Gastroesophageal sphincter (tissue), 4 donors: Measurements from ENCODE around the gene COL1A2. TPM values are rescaled to one million over a fixed set of nuclear protein-coding genes. Genes with fewer than 3 reads are reported as not detected.

Experiments
- ATAC-seq: fragments of 150-250 bp; one replicate; pipeline ENCODE4 v1.9.1; 2016; ENCODE audit warnings: mild to moderate bottlenecking, moderate library complexity
- H3K27ac ChIP-seq, 4 donors: fragments of 200-600 bp; sonication (generic) in 3 of 4; 1 replicate in 3 of 4; 2 replicates in 1 of 4; pipeline ENCODE4 v1.5.1; 2016 to 2019
- H3K27me3 ChIP-seq: fragments of 200-600 bp; sonication (generic); one replicate; pipeline ENCODE4 v1.5.1; 2019
- H3K36me3 ChIP-seq, 2 donors: fragments of 200-600 bp; sonication (generic); one replicate each; pipeline ENCODE4 v1.5.1; 2019; ENCODE audit warnings: control low read depth in 1 of 2
- H3K4me1 ChIP-seq, 3 donors: fragments of 200-600 bp; sonication (generic); 1 replicate in 2 of 3; 2 replicates in 1 of 3; pipeline ENCODE4 v1.5.1; 2016 to 2019; ENCODE audit warnings: control low read depth in 2 of 3
- H3K4me3 ChIP-seq, 2 donors: fragments of 200-600 bp; sonication (generic); one replicate each; pipeline ENCODE4 v1.5.1; 2019; ENCODE audit warnings: mild to moderate bottlenecking in 1 of 2, moderate library complexity in 1 of 2
- H3K9me3 ChIP-seq, 3 donors: fragments of 200-600 bp; sonication (generic); one replicate each; pipeline ENCODE4 v1.5.1; 2017 to 2019; ENCODE audit warnings: control low read depth in 2 of 3
- EP300 ChIP-seq: sonication (generic); formaldehyde crosslinking; IDR thresholded peaks from one replicate; pipeline ENCODE4 v1.6.1; 2017; ENCODE audit warnings: antibody characterized with exemption, mild to moderate bottlenecking
- POLR2A ChIP-seq, 2 donors: fragments of 450-650 bp; IDR thresholded peaks; one replicate each; pipeline ENCODE4 v1.6.1; 2017; ENCODE audit warnings: antibody characterized with exemption in 2 of 2, mild to moderate bottlenecking in 2 of 2, moderate library complexity in 1 of 2
- POLR2AphosphoS5 ChIP-seq: sonication (generic); formaldehyde crosslinking; IDR thresholded peaks from one replicate; pipeline ENCODE4 v1.6.1; 2017; ENCODE audit warnings: antibody characterized with exemption
- WGBS, 2 donors: methylation state at CpG; one replicate each; pipeline ENCODE4 v1.1.5; 2018; ENCODE audit warnings: low coverage in 1 of 2; 5-methylcytosine and 5-hydroxymethylcytosine counted together
- total RNA-seq, 4 donors: library from RNA; depleted of rRNA; stranded (reverse); fragments of >200 nt; gene quantifications; one replicate each; pipeline ENCODE4 v1.1.0, GENCODE V29; 2016
- TF ChIP-seq, protein P1 (sequence below), 4 experiments: fragments of 200-600 bp in 2 of 4; fragments of 450-650 bp in 2 of 4; sonication (generic) in 1 of 4; IDR thresholded peaks; one replicate each; pipeline ENCODE4 v1.5.1; 2017 to 2019; ENCODE audit warnings: antibody characterized with exemption in 4 of 4, mild to moderate bottlenecking in 2 of 4, moderate library complexity in 2 of 4

Gene COL1A2
- total RNA-seq, 4 donors from 2014 or later = 203 to 686 (median 311) TPM

DNA sequence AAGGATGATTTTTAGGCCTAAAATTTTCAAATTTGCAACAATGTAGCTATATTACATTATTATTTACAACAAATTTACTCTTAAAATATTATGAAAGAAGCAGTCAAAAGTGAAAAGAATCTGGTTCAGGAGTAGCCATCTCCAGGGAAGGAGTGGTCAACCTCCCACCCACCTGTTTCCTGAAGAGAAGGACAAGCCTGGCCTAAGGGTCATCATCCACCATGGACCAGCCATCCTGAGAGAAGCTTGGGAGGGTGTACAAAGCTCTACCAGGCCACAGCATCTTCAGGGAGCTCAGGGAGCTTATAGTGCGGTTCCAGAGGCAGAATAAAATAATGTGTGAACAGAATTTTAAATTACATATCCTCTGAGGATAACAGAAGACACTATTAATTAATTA is 38.1 kb downstream of the COL1A2 start:
- peaks cover 7 to 31% of the 10 kb centered on the region in 2 donors for H3K36me3 ChIP-seq
- H3K9me3 ChIP-seq = no peaks in the 10 kb centered on the region
- ATAC-seq = no peak
- H3K4me3 ChIP-seq = no peak overlapping the region
- H3K4me1 ChIP-seq = peaks cover 0 to 8% (median 0%) of the 10 kb centered on the region in 3 donors
- H3K27me3 ChIP-seq = no peaks in the 10 kb centered on the region
- TF ChIP-seq POLR2A (IDR thresholded peaks at IDR 0.05) = no peak
- TF ChIP-seq, protein P1, sequence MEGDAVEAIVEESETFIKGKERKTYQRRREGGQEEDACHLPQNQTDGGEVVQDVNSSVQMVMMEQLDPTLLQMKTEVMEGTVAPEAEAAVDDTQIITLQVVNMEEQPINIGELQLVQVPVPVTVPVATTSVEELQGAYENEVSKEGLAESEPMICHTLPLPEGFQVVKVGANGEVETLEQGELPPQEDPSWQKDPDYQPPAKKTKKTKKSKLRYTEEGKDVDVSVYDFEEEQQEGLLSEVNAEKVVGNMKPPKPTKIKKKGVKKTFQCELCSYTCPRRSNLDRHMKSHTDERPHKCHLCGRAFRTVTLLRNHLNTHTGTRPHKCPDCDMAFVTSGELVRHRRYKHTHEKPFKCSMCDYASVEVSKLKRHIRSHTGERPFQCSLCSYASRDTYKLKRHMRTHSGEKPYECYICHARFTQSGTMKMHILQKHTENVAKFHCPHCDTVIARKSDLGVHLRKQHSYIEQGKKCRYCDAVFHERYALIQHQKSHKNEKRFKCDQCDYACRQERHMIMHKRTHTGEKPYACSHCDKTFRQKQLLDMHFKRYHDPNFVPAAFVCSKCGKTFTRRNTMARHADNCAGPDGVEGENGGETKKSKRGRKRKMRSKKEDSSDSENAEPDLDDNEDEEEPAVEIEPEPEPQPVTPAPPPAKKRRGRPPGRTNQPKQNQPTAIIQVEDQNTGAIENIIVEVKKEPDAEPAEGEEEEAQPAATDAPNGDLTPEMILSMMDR (IDR thresholded peaks at IDR 0.05) = no peak
- no peak for TF ChIP-seq POLR2AphosphoS5
- TF ChIP-seq EP300 = no peak
- WGBS, 2 donors = 100% methylated on average over 1 of the region's 1 CpG; no CpG with 5 or more reads in 1 of the 2 donors
- H3K27ac ChIP-seq = no peak overlapping the region

DNA sequence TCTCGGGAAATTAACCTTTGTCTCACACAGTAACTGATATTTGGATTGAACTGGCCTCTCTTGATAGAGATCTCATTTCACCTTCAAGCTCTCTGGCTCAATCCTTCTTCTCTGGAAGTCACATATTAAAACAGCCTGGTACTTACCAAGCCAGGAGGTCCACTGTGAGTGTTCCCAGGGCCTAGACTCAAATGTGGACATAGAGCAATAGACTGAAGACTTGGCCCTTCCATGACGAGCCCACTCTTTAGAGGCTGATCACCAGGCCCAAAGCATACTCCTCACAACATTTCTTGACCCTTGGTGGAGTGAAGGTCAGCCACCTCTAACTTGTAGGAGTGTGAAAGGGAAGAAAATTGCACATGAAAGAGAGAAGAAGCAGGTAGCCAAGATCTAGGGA is 38.5 kb downstream of the COL1A2 start:
- no peak overlapping the region for H3K27ac ChIP-seq
- no peak for ATAC-seq
- 74 to 88% methylated on average over 1 to 2 of the region's 2 CpGs for WGBS, 2 donors
- H3K4me1 ChIP-seq = peaks cover 0 to 8% (median 0%) of the 10 kb centered on the region in 3 donors
- H3K4me3 ChIP-seq = no peak overlapping the region
- peaks cover 3 to 27% of the 10 kb centered on the region in 2 donors for H3K36me3 ChIP-seq
- TF ChIP-seq, protein P1 (IDR thresholded peaks at IDR 0.05) = no peak
- no peak for TF ChIP-seq POLR2A (IDR thresholded peaks at IDR 0.05)
- no peaks in the 10 kb centered on the region for H3K27me3 ChIP-seq
- H3K9me3 ChIP-seq = no peaks in the 10 kb centered on the region

DNA sequence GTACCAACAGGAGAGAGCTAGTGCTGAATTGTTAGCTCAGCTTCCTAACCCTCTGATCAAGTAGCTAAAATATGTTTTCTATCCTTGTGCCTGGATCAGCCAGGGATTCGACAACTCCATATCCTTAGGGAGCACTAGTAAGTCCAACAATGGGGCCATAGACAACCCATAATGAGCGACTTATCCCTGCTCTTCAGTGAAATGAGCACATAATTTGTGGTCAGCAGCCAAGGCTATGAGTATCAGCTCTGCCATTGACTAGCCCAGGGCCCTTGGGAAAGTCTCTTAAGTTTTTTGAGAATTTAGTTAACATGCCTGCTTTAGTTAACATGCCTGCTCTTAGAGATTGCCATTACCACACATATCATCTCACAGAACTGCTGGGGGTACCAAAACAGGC is 39.3 kb downstream of the COL1A2 start:
- ATAC-seq = peak; percentile 27
- TF ChIP-seq, protein P1 (IDR thresholded peaks at IDR 0.05) = no peak
- TF ChIP-seq POLR2AphosphoS5 (no peak), POLR2A (IDR thresholded peaks at IDR 0.05) (no peak), EP300 (no peak)
- Histone ChIP-seq H3K27ac (no peak overlapping the region), H3K4me1 (peaks cover 0 to 8% (median 0%) of the 10 kb centered on the region in 3 donors), H3K4me3 (no peak overlapping the region), H3K36me3 (peaks cover 0 to 18% of the 10 kb centered on the region in 2 donors), H3K27me3 (no peaks in the 10 kb centered on the region), H3K9me3 (no peaks in the 10 kb centered on the region)
- WGBS, 2 donors = 49 to 100% methylated on average over 1 to 2 of the region's 2 CpGs

DNA sequence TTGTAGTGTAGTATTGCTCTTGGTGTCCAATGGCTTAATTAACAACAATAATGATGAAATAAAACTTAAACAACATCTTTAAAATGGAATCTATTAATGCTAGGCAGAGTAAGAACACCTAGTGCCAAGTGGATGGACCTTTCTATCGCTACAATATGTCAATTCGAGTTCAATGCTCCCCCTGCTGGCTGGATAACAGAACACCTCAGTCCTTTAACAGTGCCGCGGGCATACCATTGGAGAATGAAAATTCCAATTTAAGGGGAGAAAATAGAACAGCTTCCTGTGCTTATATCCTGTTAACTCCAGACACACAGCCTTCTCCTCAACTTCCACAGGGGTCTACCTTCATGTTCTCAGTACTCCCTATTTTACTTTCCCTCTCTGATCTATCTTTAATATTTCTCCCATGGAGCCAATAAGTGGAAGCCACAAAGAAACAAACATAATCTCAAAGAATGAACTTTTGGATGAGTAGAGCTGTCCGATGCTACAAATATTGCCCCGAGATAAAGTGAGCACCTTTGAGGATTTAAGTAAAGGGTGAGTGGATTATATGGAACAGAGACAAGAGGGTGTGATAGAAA is 41.4 kb downstream of the COL1A2 start:
- WGBS, 2 donors = 13 to 23% methylated on average over 6 of the region's 6 CpGs
- Histone ChIP-seq H3K9me3 (no peaks in the 10 kb centered on the region), H3K4me1 (peaks cover 0 to 8% (median 0%) of the 10 kb centered on the region in 3 donors), H3K4me3 (no peak overlapping the region), H3K27me3 (no peaks in the 10 kb centered on the region), H3K36me3 (no peaks in the 10 kb centered on the region), H3K27ac (no peak overlapping the region)
- TF ChIP-seq POLR2A (IDR thresholded peaks at IDR 0.05) (no peak), EP300 (no peak), POLR2AphosphoS5 (no peak)
- TF ChIP-seq, protein P1 (IDR thresholded peaks at IDR 0.05) = peak; percentile 72 to 83 (median 82)
- peak; percentile 74 for ATAC-seq

DNA sequence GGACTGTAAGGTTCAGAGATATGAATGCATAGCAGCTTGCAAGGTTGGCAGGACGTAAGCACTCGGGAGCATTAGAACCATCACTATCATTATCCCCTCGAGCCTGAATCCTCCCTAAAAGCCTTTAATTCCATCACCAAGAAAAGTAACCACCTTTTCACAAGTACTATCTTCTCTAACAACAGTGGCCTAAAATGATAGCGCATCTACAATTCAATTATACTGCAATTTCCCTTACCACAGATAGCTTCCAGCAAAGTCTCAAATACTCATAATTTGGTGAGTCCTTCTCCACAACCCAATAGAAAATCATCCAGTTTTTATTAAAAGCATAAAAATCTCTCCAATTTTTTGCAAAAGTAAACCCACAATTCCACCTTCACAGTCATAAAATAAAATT is 42.0 kb downstream of the COL1A2 start:
- H3K27ac ChIP-seq = no peak overlapping the region
- WGBS, 2 donors = 85 to 89% methylated on average over 3 to 4 of the region's 4 CpGs

More for the DNA sequence above, 42.0 kb downstream of the COL1A2 start:
- no peaks in the 10 kb centered on the region for H3K36me3 ChIP-seq
- H3K9me3 ChIP-seq = no peaks in the 10 kb centered on the region
- peaks cover 0 to 8% (median 0%) of the 10 kb centered on the region in 3 donors for H3K4me1 ChIP-seq
- H3K4me3 ChIP-seq = no peak overlapping the region
- no peaks in the 10 kb centered on the region for H3K27me3 ChIP-seq
- TF ChIP-seq EP300 (no peak), POLR2A (IDR thresholded peaks at IDR 0.05) (no peak), POLR2AphosphoS5 (no peak)
- TF ChIP-seq, protein P1 (IDR thresholded peaks at IDR 0.05) = no peak
- ATAC-seq = no peak
